Erythroblast (primary cell): Measurements from ENCODE around the gene PPP6R2.

Source experiments
- GATA1 ChIP-seq: IDR thresholded peaks from 2 replicates; pipeline ENCODE4 v1.6.1; 2011; ENCODE audit warnings: low read depth, mild to moderate bottlenecking, control low read depth, low read length, moderate library complexity
- POLR2A ChIP-seq: IDR thresholded peaks from 2 replicates; pipeline ENCODE4 v1.6.1; 2011; ENCODE audit warnings: mild to moderate bottlenecking, low read length

- TF ChIP-seq POLR2A, result no peak
- no peak for TF ChIP-seq GATA1
Observed at GRCh38 chr22:50314081-50314454, 29.1 kb upstream of the PPP6R2 start.
